Endothelial cell of umbilical vein (primary cell): ENCODE results near the gene KDM4E. TPM values are rescaled to one million over a fixed set of nuclear protein-coding genes. Genes with fewer than 3 reads are reported as not detected.

Source experiments
- BruUV-seq: library from RNA; stranded (reverse); fragments of 400-500 nt; replicated peaks from 2 replicates; lab custom pipeline; 2021; lab: Mats Ljungman, UMichigan
- CTCF ChIA-PET: fragments of 300-600, 350-600 bp; sonication (Branson Sonifier 250); formaldehyde crosslinking; loops from one replicate; lab custom pipeline; 2021; ENCODE audit warnings: antibody characterized with exemption, inconsistent platforms; lab: Charles Lee
- POLR2A ChIA-PET: fragments of 300-600, 350-600 bp; sonication (Branson Sonifier 250); formaldehyde crosslinking; loops from one replicate; lab custom pipeline; 2021; ENCODE audit warnings: antibody characterized with exemption, inconsistent platforms; lab: Charles Lee
- DNase-seq: peaks from one replicate; pipeline ENCODE4 v3.0.0-alpha.2; 2011; ENCODE audit warnings: low read depth, low spot score
- FAIRE-seq: peaks from 2 replicates; lab custom pipeline; 2011; peaks lifted over from hg19 to GRCh38; lab: Jason Lieb, UNC
- H2AFZ ChIP-seq: 2 replicates; pipeline ENCODE4 v1.6.0; 2012; ENCODE audit warnings: low read depth, low read length, control low read depth, inconsistent platforms
- H3K27ac ChIP-seq: 2 replicates; pipeline ENCODE4 v1.5.1; 2011; ENCODE audit warnings: low read depth, mild to moderate bottlenecking, control low read depth, low read length, moderate library complexity; ENCODE audit not compliant: insufficient read depth
- H3K27me3 ChIP-seq, 2 experiments: 2 replicates each; pipeline versions ENCODE4 v1.6.0 to v1.6.1; 2011; ENCODE audit warnings: low read length in 2 of 2, mixed read lengths in 1 of 2; ENCODE audit not compliant: control insufficient read depth in 2 of 2, insufficient read depth in 2 of 2
- H3K36me3 ChIP-seq, 2 experiments: 2 replicates in 1 of 2; 3 replicates in 1 of 2; pipeline ENCODE4 v1.5.1; 2011; ENCODE audit warnings: low read length in 2 of 2, mild to moderate bottlenecking in 1 of 2, moderate library complexity in 1 of 2; ENCODE audit not compliant: control insufficient read depth in 2 of 2, insufficient read depth in 2 of 2; ENCODE audit errors: extremely low read depth in 1 of 2
- H3K4me1 ChIP-seq: 3 replicates; pipeline ENCODE4 v1.5.1; 2011; ENCODE audit warnings: mild to moderate bottlenecking, low read length; ENCODE audit not compliant: control insufficient read depth, insufficient read depth; ENCODE audit errors: extremely low read depth
- H3K4me2 ChIP-seq: 2 replicates; pipeline ENCODE4 v1.6.1; 2011; ENCODE audit warnings: low read length, control low read depth, mixed read lengths; ENCODE audit not compliant: insufficient read depth
- H3K4me3 ChIP-seq, 3 experiments: fragments of 200-600 bp in 1 of 3; sonication (generic), shearing (Covaris generic) in 1 of 3; replicated peaks in 1 of 3; 2 replicates each; pipeline ENCODE4 v1.5.1; 2011 to 2016; ENCODE audit warnings: control low read depth in 3 of 3, low read length in 3 of 3, mild to moderate bottlenecking in 2 of 3, inconsistent platforms in 1 of 3, low read depth in 1 of 3, moderate library complexity in 1 of 3; ENCODE audit not compliant: insufficient read depth in 1 of 3
- H3K79me2 ChIP-seq: 2 replicates; pipeline ENCODE4 v1.6.0; 2012; ENCODE audit warnings: low read length, inconsistent platforms; ENCODE audit not compliant: control insufficient read depth, insufficient read depth
- H3K9ac ChIP-seq: replicated peaks from 2 replicates; pipeline ENCODE3; 2011; ENCODE audit warnings: low read length, control low read depth; ENCODE audit not compliant: insufficient read depth; ENCODE audit errors: extremely low read depth
- H3K9me1 ChIP-seq: replicated peaks from 3 replicates; pipeline ENCODE4 v1.6.0; 2011; ENCODE audit warnings: mild to moderate bottlenecking, low read length; ENCODE audit not compliant: control insufficient read depth, insufficient read depth; ENCODE audit errors: extremely low read depth
- H3K9me3 ChIP-seq: replicated peaks from 2 replicates; pipeline ENCODE4 v1.5.1; 2012; ENCODE audit warnings: low read length, inconsistent platforms; ENCODE audit not compliant: control insufficient read depth, insufficient read depth
- H4K20me1 ChIP-seq: replicated peaks from 2 replicates; pipeline ENCODE3; 2011; ENCODE audit warnings: mild to moderate bottlenecking, low read length; ENCODE audit not compliant: control insufficient read depth, insufficient read depth; ENCODE audit errors: extremely low read depth
- EZH2 ChIP-seq: IDR thresholded peaks from 2 replicates; pipeline ENCODE4 v1.6.1; 2012; ENCODE audit warnings: borderline replicate concordance, low read depth, mild to moderate bottlenecking, moderate library complexity, low read length, inconsistent platforms; ENCODE audit not compliant: severe bottlenecking
- FOS ChIP-seq: IDR thresholded peaks from 2 replicates; pipeline ENCODE4 v1.6.1; 2011; ENCODE audit warnings: mild to moderate bottlenecking, low read length, moderate library complexity, borderline replicate concordance; ENCODE audit not compliant: insufficient read depth
- GATA2 ChIP-seq: IDR thresholded peaks from 2 replicates; pipeline ENCODE4 v1.7.0; 2011; ENCODE audit warnings: low read depth, mild to moderate bottlenecking, moderate library complexity, mixed read lengths, low read length; ENCODE audit not compliant: insufficient read length, insufficient read depth
- JUN ChIP-seq: IDR thresholded peaks from 2 replicates; pipeline ENCODE4 v1.6.1; 2011; ENCODE audit warnings: borderline replicate concordance, low read depth; ENCODE audit not compliant: insufficient read length, insufficient read depth
- MYC ChIP-seq: IDR thresholded peaks from one replicate; pipeline ENCODE4 v1.6.1; 2011; ENCODE audit warnings: mild to moderate bottlenecking, low read depth, low read length
- POLR2A ChIP-seq: IDR thresholded peaks from 2 replicates; pipeline ENCODE4 v1.6.1; 2012; ENCODE audit warnings: low read depth, mild to moderate bottlenecking, control low read depth, low read length
- POLR2AphosphoS5 ChIP-seq: IDR thresholded peaks from 2 replicates; pipeline ENCODE4 v1.6.1; 2012; ENCODE audit warnings: low read depth, mild to moderate bottlenecking, control low read depth, low read length, moderate library complexity; ENCODE audit not compliant: insufficient read depth
- dilution Hi-C: fragments of 300-500 bp; cut with MboI; formaldehyde crosslinking; loops from one replicate; pipeline ENCODE4 v1.15.0; 2019; ENCODE audit warnings: low sequenced_read_pairs; ENCODE audit not compliant: extremely low pct_ligation_motif_present
- intact Hi-C: fragments of 100-400 bp; cut with micrococcal nuclease; formaldehyde crosslinking; loops from one replicate; pipeline ENCODE4 v1.10.0; 2022
- polyA plus RNA-seq, 4 experiments: library from polyadenylated mRNA; depleted of rRNA in 3 of 4; stranded (reverse) in 3 of 4; unstranded in 1 of 4; fragments of >200 nt; gene quantifications; 2 replicates each; pipeline versions ENCODE4 v1.2.1 to v1.2.3, GENCODE V29; 2011 to 2012; ENCODE audit warnings: missing spikeins in 1 of 4
- total RNA-seq: library from RNA; stranded (reverse); gene quantifications from 2 replicates; pipeline ENCODE4 v1.2.3, GENCODE V29; 2021
- TF ChIP-seq, protein P1 (sequence below): IDR thresholded peaks from 2 replicates; pipeline ENCODE4 v1.6.1; 2011; ENCODE audit not compliant: insufficient read depth, insufficient read length
- TF ChIP-seq, protein P2 (sequence below), 2 donors: IDR thresholded peaks; 1 replicate in 1 of 2; 2 replicates in 1 of 2; pipeline ENCODE4 v1.5.1; 2011; ENCODE audit warnings: low read length in 2 of 2, mild to moderate bottlenecking in 2 of 2, moderate library complexity in 2 of 2, control low read depth in 1 of 2, inconsistent platforms in 1 of 2, low read depth in 1 of 2; ENCODE audit not compliant: insufficient read depth in 1 of 2; ENCODE audit errors: extremely low read depth in 1 of 2

KDM4E gene
- total and polyA plus RNA-seq, 2 donors (not counting 3 experiments of a cell fraction or from before 2014, with no cell fraction given), result not detected

DNA sequence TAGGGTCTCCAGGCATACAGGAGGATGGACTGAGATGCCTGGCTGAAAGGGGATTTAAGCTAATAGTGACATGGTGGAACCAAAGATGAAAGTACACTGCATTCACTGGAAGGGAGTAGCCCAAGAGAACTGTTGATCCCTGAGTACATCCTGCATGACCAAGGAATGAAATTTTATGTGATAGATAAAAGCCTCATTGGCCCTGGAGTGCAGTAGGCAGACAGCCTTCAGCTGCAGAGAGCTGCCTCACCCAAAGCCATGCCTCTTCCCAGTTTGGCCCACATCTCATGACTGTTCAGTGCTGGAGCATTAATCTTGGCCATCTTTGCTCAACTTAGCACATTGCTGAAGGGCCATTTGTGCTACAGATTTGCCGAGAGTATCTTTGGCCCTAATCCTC lies 8.0 kb downstream of the KDM4E start:
- ChIA-PET CTCF (no interaction called here), POLR2A (no interaction called here)
- no peak overlapping the region for H3K27ac ChIP-seq
- H3K36me3 ChIP-seq, result no peaks in the 10 kb centered on the region
- no TSS peak for BruUV-seq
- no peak overlapping the region for H3K9ac ChIP-seq
- H3K9me1 ChIP-seq, result no peaks in the 10 kb centered on the region
- TF ChIP-seq POLR2AphosphoS5 (no peak), JUN (no peak), MYC (no peak), FOS (no peak), POLR2A (no peak), EZH2 (no peak), GATA2 (no peak)
- TF ChIP-seq, protein P1, sequence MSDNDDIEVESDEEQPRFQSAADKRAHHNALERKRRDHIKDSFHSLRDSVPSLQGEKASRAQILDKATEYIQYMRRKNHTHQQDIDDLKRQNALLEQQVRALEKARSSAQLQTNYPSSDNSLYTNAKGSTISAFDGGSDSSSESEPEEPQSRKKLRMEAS, result no peak
- TF ChIP-seq, protein P2, sequence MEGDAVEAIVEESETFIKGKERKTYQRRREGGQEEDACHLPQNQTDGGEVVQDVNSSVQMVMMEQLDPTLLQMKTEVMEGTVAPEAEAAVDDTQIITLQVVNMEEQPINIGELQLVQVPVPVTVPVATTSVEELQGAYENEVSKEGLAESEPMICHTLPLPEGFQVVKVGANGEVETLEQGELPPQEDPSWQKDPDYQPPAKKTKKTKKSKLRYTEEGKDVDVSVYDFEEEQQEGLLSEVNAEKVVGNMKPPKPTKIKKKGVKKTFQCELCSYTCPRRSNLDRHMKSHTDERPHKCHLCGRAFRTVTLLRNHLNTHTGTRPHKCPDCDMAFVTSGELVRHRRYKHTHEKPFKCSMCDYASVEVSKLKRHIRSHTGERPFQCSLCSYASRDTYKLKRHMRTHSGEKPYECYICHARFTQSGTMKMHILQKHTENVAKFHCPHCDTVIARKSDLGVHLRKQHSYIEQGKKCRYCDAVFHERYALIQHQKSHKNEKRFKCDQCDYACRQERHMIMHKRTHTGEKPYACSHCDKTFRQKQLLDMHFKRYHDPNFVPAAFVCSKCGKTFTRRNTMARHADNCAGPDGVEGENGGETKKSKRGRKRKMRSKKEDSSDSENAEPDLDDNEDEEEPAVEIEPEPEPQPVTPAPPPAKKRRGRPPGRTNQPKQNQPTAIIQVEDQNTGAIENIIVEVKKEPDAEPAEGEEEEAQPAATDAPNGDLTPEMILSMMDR (IDR thresholded peaks at IDR 0.05; ENCODE audit: extremely low read depth in 1 of 2, insufficient read depth in 1 of 2, low read depth in 1 of 2, low read length in 2 of 2), result no peak
- no peaks in the 10 kb centered on the region for H3K27me3 ChIP-seq
- no peak for FAIRE-seq
- intact Hi-C loops (no loop called here), dilution Hi-C loops (no loop called here)
- no peak overlapping the region for H3K4me3 ChIP-seq
- H2AFZ ChIP-seq, result no peak overlapping the region
- H4K20me1 ChIP-seq, result no peaks in the 10 kb centered on the region
- no peaks in the 10 kb centered on the region for H3K4me1 ChIP-seq
- H3K79me2 ChIP-seq, result no peaks in the 10 kb centered on the region
- H3K9me3 ChIP-seq, result no peaks in the 10 kb centered on the region
- no peak overlapping the region for H3K4me2 ChIP-seq
- DNase-seq, result no peak
